Heart left ventricle (tissue), 16 donors: ENCODE data around the gene HOXA2. TPM values are rescaled to one million over a fixed set of nuclear protein-coding genes. Genes with fewer than 3 reads are reported as not detected.

ENCODE experiments used
- ATAC-seq, 4 donors: fragments of 200-7000 bp; cut with Tn5 transposase; one replicate each; pipeline ENCODE4 v1.9.1; 2020 to 2022; ENCODE audit warnings: moderate library complexity in 4 of 4, mild to moderate bottlenecking in 3 of 4, moderate number of reproducible peaks in 1 of 4
- DNase-seq, 5 donors: peaks; one replicate each; pipeline ENCODE4 v3.0.0-alpha.2; 2020
- H3K27ac ChIP-seq, 12 donors: fragments of 200-600 bp; sonication (generic) in 4 of 12; one replicate each; pipeline versions ENCODE4 v1.5.0 to v1.8.0; 2016 to 2022; ENCODE audit warnings: mild to moderate bottlenecking in 2 of 12
- H3K27me3 ChIP-seq, 9 donors: fragments of 200-600 bp; sonication (generic) in 2 of 9; one replicate each; pipeline versions ENCODE4 v1.5.1 to v1.8.0; 2016 to 2022; ENCODE audit warnings: mild to moderate bottlenecking in 3 of 9
- H3K36me3 ChIP-seq, 9 donors: fragments of 200-600 bp; sonication (generic) in 2 of 9; one replicate each; pipeline versions ENCODE4 v1.5.0 to v1.8.0; 2018 to 2022; ENCODE audit warnings: mild to moderate bottlenecking in 2 of 9
- H3K4me1 ChIP-seq, 12 donors: fragments of 200-600 bp; sonication (generic) in 4 of 12; one replicate each; pipeline versions ENCODE4 v1.5.0 to v1.8.0; 2016 to 2022; ENCODE audit warnings: mild to moderate bottlenecking in 3 of 12
- H3K4me3 ChIP-seq, 12 donors: fragments of 200-600 bp; sonication (generic) in 4 of 12; one replicate each; pipeline versions ENCODE4 v1.5.0 to v1.8.0; 2017 to 2022; ENCODE audit warnings: mild to moderate bottlenecking in 9 of 12, moderate library complexity in 4 of 12
- H3K9me3 ChIP-seq, 12 donors: fragments of 200-600 bp; sonication (generic) in 4 of 12; one replicate each; pipeline versions ENCODE4 v1.5.0 to v1.8.0; 2016 to 2022; ENCODE audit warnings: mild to moderate bottlenecking in 1 of 12
- CTCF ChIP-seq, 12 donors: fragments of 200-600 bp; sonication (generic) in 4 of 12; IDR thresholded peaks; one replicate each; pipeline versions ENCODE4 v1.5.0 to v1.8.0; 2018 to 2022; ENCODE audit warnings: antibody characterized with exemption in 12 of 12, mild to moderate bottlenecking in 5 of 12
- POLR2A ChIP-seq, 2 donors: fragments of 450-650 bp; IDR thresholded peaks; one replicate each; pipeline ENCODE4 v1.6.1; 2017; ENCODE audit warnings: antibody characterized with exemption in 2 of 2, mild to moderate bottlenecking in 2 of 2, moderate library complexity in 2 of 2
- WGBS, 4 donors: extraction: QIAGEN DNeasy Blood & Tissue Kit in 2 of 4; methylation state at CpG; one replicate each; pipeline versions ENCODE4 v1.1.5 to v1.1.7; 2013 to 2018; 5-methylcytosine and 5-hydroxymethylcytosine counted together
- intact Hi-C, 10 donors: fragments of 100-400 bp; cut with DNase I; formaldehyde crosslinking; loops; one replicate each; pipeline versions ENCODE4 v1.11.1 to v1.14.2; 2022
- polyA plus RNA-seq, 2 donors: library from polyadenylated mRNA; stranded (reverse); fragments of 200-250 nt; gene quantifications; one replicate each; pipeline ENCODE4 v1.2.3, GENCODE V29; 2013
- total RNA-seq, 9 donors: library from RNA; depleted of rRNA in 2 of 9; stranded (reverse); fragments of >200 nt in 2 of 9; fragmentation: NEBNext Ultra II Directional in 3 of 9; extraction: Animal tissue kit (Norgen Biotek cat#: 25700) in 3 of 9; gene quantifications; one replicate each; pipeline versions ENCODE4 v1.1.0 to v1.2.4, GENCODE V29; 2016 to 2023
- donor health status: ischemic (EF 13 %, LVEDD 7.1; RV severe dilation, severe dysfunction).
- donor health status: healthy with polysubstance abuse.
- donor health status: DM: no; HTN: yes; CAD: no.
- donor health status: DM: no; HTN: no; CAD: no.
- donor health status: ischemic (EF 25% LVEDD 6.9; RV normal size, moderate dysfunction).
- donor health status: ischemic (EF 25% LVEDD 5.7; RV mildly dilated, moderate dysfunction).
- donor health status: healthy.
- donor health status: DM: yes; HTN: yes; CAD: no.
- donor health status: ischemic (EF 35%, LVEDD 5.7; RV mildly dilated, moderate dysfunction).
- donor health status: nonischemic (EF 11% LVEDD 7.7; RV severe dilation, severe dysfunction).
- donor health status: DM: yes; HTN: yes; CAD: no.
- donor health status: PGD.
- donor health status: ischemic (EF 29% LVEDD 5.4; RV normal size, mild dysfunction).
- donor health status: nonischemic (EF 23%, LVEDD 6.1; RV moderate dilation, normal function).

Gene HOXA2
- total and polyA plus RNA-seq, 11 donors: 0.03 to 0.57 (median 0.14) TPM; not detected in 8

- no peaks in the 10 kb centered on the region for H3K36me3 ChIP-seq
- H3K9me3 ChIP-seq: no peaks in the 10 kb centered on the region
- H3K27me3 ChIP-seq: peaks cover 60 to 100% (median 97%) of the 10 kb centered on the region in 9 donors
- no peak for DNase-seq
- 33 to 48% (median 41%) methylated on average over 18 of the region's 18 CpGs for WGBS, 4 donors
- intact Hi-C loops: loop anchor here in 3 of 10 donors (5.0 kb wide), 3 partner anchors 284 to 459 kb away; no protein-coding TSS in a partner anchor
- ATAC-seq: no peak
- peaks cover 0 to 40% (median 8%) of the 10 kb centered on the region in 12 donors for H3K4me1 ChIP-seq
- TF ChIP-seq CTCF (IDR thresholded peaks at IDR 0.05) (no peak), POLR2A (IDR thresholded peaks at IDR 0.05) (no peak)
- peak overlapping the region in 1 of 12 donors; percentile 58 for H3K4me3 ChIP-seq
- no peak overlapping the region for H3K27ac ChIP-seq
Measured at GRCh38 chr7:27141137-27141922, 38.8 kb upstream of the HOXA2 start.

- H3K4me3 ChIP-seq: no peak overlapping the region
- ATAC-seq (no peak), DNase-seq (no peak)
- no peak for TF ChIP-seq POLR2A (IDR thresholded peaks at IDR 0.05)
- TF ChIP-seq CTCF (IDR thresholded peaks at IDR 0.05): no peak
- intact Hi-C loops: loop anchor here in 3 of 10 donors (5.0 kb wide), 3 partner anchors 283 to 458 kb away; no protein-coding TSS in a partner anchor
- peaks cover 0 to 38% (median 8%) of the 10 kb centered on the region in 12 donors for H3K4me1 ChIP-seq
- WGBS, 4 donors: 31 to 52% (median 40%) methylated on average over 15 of the region's 15 CpGs
- H3K27ac ChIP-seq: peak overlapping the region in 1 of 12 donors; percentile 60
- H3K27me3 ChIP-seq: peaks cover 53 to 100% (median 97%) of the 10 kb centered on the region in 9 donors
- H3K9me3 ChIP-seq: no peaks in the 10 kb centered on the region
- no peaks in the 10 kb centered on the region for H3K36me3 ChIP-seq
Measured at GRCh38 chr7:27140126-27140857, 37.8 kb upstream of the HOXA2 start.

- H3K9me3 ChIP-seq: no peaks in the 10 kb centered on the region
- H3K4me1 ChIP-seq: peaks cover 0 to 30% (median 6%) of the 10 kb centered on the region in 12 donors
- DNase-seq (peak in 1 of 5 donors; percentile 59), ATAC-seq (no peak)
- WGBS, 4 donors: 19 to 49% (median 24%) methylated on average over 37 to 53 of the region's 53 CpGs
- H3K4me3 ChIP-seq: no peak overlapping the region
- no peaks in the 10 kb centered on the region for H3K36me3 ChIP-seq
- no peak for TF ChIP-seq POLR2A (IDR thresholded peaks at IDR 0.05)
- peak overlapping the region in 1 of 12 donors; percentile 60 for H3K27ac ChIP-seq
- intact Hi-C loops: loop anchor here in 3 of 10 donors (5.0 kb wide), 3 partner anchors 282 to 457 kb away; no protein-coding TSS in a partner anchor
- H3K27me3 ChIP-seq: peaks cover 51 to 100% (median 95%) of the 10 kb centered on the region in 9 donors
Measured at GRCh38 chr7:27139334-27140125, 37.0 kb upstream of the HOXA2 start.

GRCh38 chr7:27138985-27139333 is 36.5 kb upstream of the HOXA2 start:
- H3K27me3 ChIP-seq: peaks cover 46 to 100% (median 95%) of the 10 kb centered on the region in 9 donors
- peak overlapping the region in 1 of 12 donors; percentile 60 for H3K27ac ChIP-seq

More at GRCh38 chr7:27138985-27139333, 36.5 kb upstream of the HOXA2 start:
- TF ChIP-seq CTCF (IDR thresholded peaks at IDR 0.05) (no peak), POLR2A (IDR thresholded peaks at IDR 0.05) (no peak)
- ATAC-seq (no peak), DNase-seq (no peak)
- H3K36me3 ChIP-seq: no peaks in the 10 kb centered on the region
- H3K9me3 ChIP-seq: no peaks in the 10 kb centered on the region
- intact Hi-C loops: no loop called here
- peaks cover 0 to 27% (median 6%) of the 10 kb centered on the region in 12 donors for H3K4me1 ChIP-seq
- H3K4me3 ChIP-seq: no peak overlapping the region
- WGBS, 4 donors: 26 to 51% (median 36%) methylated on average over 11 of the region's 11 CpGs
